Skeletal muscle tissue (tissue), 4 donors: ENCODE results near the gene UGT1A1. TPM values are rescaled to one million over a fixed set of nuclear protein-coding genes. Genes with fewer than 3 reads are reported as not detected.

Experiments used
- H3K27ac ChIP-seq: one replicate; pipeline ENCODE4 v1.7.0; 2013; ENCODE audit warnings: mild to moderate bottlenecking, low read depth, low read length, inconsistent platforms
- H3K27me3 ChIP-seq, 3 donors: one replicate each; pipeline ENCODE4 v1.7.0; 2013; ENCODE audit warnings: low read length in 3 of 3; ENCODE audit not compliant: control insufficient read depth in 3 of 3, insufficient read depth in 3 of 3
- H3K36me3 ChIP-seq, 3 donors: one replicate each; pipeline ENCODE4 v1.7.0; 2013; ENCODE audit warnings: low read length in 3 of 3; ENCODE audit not compliant: control insufficient read depth in 3 of 3, insufficient read depth in 3 of 3
- H3K4me1 ChIP-seq, 3 donors: one replicate each; pipeline ENCODE4 v1.7.0; 2013; ENCODE audit warnings: low read length in 3 of 3, mild to moderate bottlenecking in 3 of 3; ENCODE audit not compliant: control insufficient read depth in 3 of 3, insufficient read depth in 3 of 3
- H3K4me3 ChIP-seq, 3 donors: one replicate each; pipeline ENCODE4 v1.7.0; 2013; ENCODE audit warnings: low read length in 3 of 3
- H3K9ac ChIP-seq, 3 donors: one replicate each; pipeline ENCODE4 v1.7.0; 2013; ENCODE audit warnings: low read length in 3 of 3, mild to moderate bottlenecking in 3 of 3, moderate library complexity in 2 of 3, low read depth in 1 of 3
- H3K9me3 ChIP-seq, 3 donors: one replicate each; pipeline ENCODE4 v1.7.0; 2013; ENCODE audit warnings: low read length in 3 of 3; ENCODE audit not compliant: control insufficient read depth in 3 of 3
- total RNA-seq: library from RNA; depleted of rRNA; stranded (reverse); fragments of >200 nt; gene quantifications from one replicate; pipeline ENCODE4 v1.2.3, GENCODE V29; 2014
- donor health status: Osteomylitis.

The UGT1A1 gene
- total RNA-seq, 1 donor from 2014 or later, result not detected

GRCh38 chr2:233821709-233822100 is 61.6 kb downstream of the UGT1A1 start:
- H3K9ac ChIP-seq, result no peak overlapping the region
- H3K4me1 ChIP-seq, result no peaks in the 10 kb centered on the region
- no peak overlapping the region for H3K27ac ChIP-seq
- no peaks in the 10 kb centered on the region for H3K36me3 ChIP-seq
- peaks cover 0 to 5% (median 3%) of the 10 kb centered on the region in 3 donors for H3K27me3 ChIP-seq
- no peak overlapping the region for H3K4me3 ChIP-seq
- peaks cover 0 to 2% (median 0%) of the 10 kb centered on the region in 3 donors for H3K9me3 ChIP-seq

DNA sequence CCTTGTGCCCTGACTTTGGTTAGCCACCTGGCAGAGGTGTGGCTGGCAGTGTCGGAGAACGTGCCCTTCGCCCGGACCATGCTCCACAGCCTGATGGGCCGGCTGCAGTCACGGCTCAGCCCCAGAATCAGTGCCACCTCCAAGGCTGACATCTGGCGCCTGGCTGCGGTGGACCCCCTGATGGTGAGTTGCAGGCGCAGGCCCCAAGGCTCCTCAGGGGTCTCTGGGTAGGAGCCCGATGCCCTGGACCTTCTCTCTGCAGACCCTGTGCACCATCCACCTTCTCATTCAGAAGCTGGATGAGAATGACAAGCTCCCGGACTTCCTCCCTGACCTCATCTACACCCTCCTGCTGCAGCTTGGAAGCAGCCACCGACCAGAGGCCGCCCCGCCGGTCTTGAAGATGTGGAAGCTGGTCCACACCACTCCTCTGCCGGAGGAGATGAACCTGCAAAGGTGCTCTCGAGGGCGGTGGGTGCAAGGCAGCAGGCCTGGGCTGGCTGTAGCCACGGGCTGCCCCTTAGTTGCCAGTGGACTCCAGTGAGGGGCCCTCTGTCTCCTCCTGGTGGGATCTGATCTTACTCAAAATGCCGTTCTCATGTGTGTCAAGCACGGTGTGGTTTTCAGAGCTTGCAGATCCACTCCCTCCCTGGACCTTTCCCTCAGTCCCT is 62.2 kb downstream of the UGT1A1 start:
- Histone ChIP-seq H3K27me3 (peaks cover 0 to 3% (median 3%) of the 10 kb centered on the region in 3 donors), H3K4me3 (no peak overlapping the region), H3K4me1 (no peaks in the 10 kb centered on the region), H3K9me3 (peaks cover 0 to 4% (median 0%) of the 10 kb centered on the region in 3 donors), H3K27ac (no peak overlapping the region), H3K9ac (no peak overlapping the region), H3K36me3 (no peaks in the 10 kb centered on the region)

Other genes with a start within 250 kb of the UGT1A1 start
- 20.9 TPM for gene USP40, start 193.5 kb upstream of the UGT1A1 start, total RNA-seq
- not detected for gene UGT1A8, start 142.6 kb upstream of the UGT1A1 start, total RNA-seq
- gene UGT1A10, start 123.8 kb upstream of the UGT1A1 start, total RNA-seq, result not detected
- gene UGT1A9, start 88.4 kb upstream of the UGT1A1 start, total RNA-seq, result not detected
- gene UGT1A7, start 78.4 kb upstream of the UGT1A1 start, total RNA-seq, result not detected
- 0.52 TPM for gene UGT1A6, start 67.4 kb upstream of the UGT1A1 start, total RNA-seq
- not detected for gene UGT1A5, start 47.4 kb upstream of the UGT1A1 start, total RNA-seq
- not detected for gene UGT1A4, start 41.5 kb upstream of the UGT1A1 start, total RNA-seq
- not detected for gene UGT1A3, start 31.2 kb upstream of the UGT1A1 start, total RNA-seq
- gene MROH2A, start 18.1 kb downstream of the UGT1A1 start, total RNA-seq, result not detected
- 3.1 TPM for gene HJURP, start 94.3 kb downstream of the UGT1A1 start, total RNA-seq
- gene TRPM8, start 157.1 kb downstream of the UGT1A1 start, total RNA-seq, result not detected